Brain pericyte (primary cell): Measurements from ENCODE around the gene DIAPH1.

ENCODE experiments used
- DNase-seq: peaks from one replicate; pipeline ENCODE4 v3.0.0-alpha.2; 2012; ENCODE audit warnings: low read depth, low spot score

The DIAPH1 gene

DNA sequence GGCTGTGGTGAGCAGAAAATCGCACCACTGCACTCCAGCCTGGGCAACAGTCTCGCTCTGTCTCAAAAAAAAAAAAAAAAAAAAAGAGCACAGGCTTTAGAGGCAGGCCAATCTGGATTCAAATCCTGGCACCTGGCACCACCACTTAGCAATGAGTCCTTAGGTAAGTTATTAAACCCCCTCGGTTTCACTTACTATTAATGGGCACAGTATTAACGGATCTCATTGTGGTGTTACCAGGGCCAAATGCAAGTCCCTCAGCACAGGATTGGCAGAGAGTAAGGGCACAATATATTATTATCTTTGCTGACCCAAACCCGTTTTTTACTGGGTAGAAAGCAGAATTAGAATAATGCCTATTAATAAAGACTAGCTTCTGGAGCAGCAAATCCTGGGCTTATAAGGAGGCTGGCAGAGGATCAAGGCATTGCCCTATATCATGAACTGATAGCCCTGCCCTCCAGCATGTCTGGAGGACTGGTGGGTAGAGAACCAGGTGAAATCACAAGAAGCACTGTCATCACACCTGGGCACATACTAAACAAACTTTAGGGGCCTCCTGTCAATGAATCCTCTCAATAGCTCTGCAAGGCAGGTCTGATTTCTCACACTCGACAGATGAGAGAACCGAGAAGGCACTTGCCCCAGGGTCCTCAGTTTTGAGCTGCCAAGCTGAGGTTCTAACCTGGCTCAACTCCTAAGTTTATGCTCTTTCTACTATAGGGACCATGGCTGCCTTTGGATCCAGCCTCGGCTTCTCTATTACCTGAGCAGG, 112.2 kb downstream of the DIAPH1 start:
- no peak for DNase-seq

GRCh38 chr5:141504216-141504615, 114.6 kb downstream of the DIAPH1 start:
- no peak for DNase-seq

GRCh38 chr5:141503681-141504080, 115.1 kb downstream of the DIAPH1 start:
- no peak for DNase-seq

DNA sequence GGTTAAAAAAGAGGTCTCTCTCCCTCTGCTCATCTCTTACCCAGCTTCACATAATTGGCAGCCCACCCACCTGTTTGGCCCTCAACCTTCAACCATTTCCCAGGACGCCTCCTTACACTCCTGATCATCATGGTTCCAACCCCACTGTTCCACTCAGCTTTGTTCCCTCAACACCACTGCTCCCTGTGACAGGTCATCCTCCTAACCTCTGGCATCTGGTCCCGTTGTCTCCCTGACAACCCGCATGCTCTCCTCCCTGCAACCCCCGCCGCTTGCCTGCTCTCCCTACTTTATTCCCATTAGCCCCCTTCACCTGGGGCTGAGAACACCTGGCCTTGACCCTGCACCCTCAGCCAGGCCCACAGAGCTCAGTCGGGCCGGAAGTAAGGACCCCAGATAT, 117.0 kb downstream of the DIAPH1 start:
- DNase-seq, result no peak

GRCh38 chr5:141496038-141496437, 122.8 kb downstream of the DIAPH1 start:
- peak; percentile 74 for DNase-seq

GRCh38 chr5:141495453-141495811, 123.4 kb downstream of the DIAPH1 start:
- no peak for DNase-seq

GRCh38 chr5:141494761-141495452, 123.9 kb downstream of the DIAPH1 start:
- no peak for DNase-seq

- no peak for DNase-seq
These were observed 125.0 kb downstream of the DIAPH1 start for GRCh38 chr5:141493500-141494422.

- DNase-seq, result no peak
These were observed 126.5 kb downstream of the DIAPH1 start for GRCh38 chr5:141492168-141492885.

DNA sequence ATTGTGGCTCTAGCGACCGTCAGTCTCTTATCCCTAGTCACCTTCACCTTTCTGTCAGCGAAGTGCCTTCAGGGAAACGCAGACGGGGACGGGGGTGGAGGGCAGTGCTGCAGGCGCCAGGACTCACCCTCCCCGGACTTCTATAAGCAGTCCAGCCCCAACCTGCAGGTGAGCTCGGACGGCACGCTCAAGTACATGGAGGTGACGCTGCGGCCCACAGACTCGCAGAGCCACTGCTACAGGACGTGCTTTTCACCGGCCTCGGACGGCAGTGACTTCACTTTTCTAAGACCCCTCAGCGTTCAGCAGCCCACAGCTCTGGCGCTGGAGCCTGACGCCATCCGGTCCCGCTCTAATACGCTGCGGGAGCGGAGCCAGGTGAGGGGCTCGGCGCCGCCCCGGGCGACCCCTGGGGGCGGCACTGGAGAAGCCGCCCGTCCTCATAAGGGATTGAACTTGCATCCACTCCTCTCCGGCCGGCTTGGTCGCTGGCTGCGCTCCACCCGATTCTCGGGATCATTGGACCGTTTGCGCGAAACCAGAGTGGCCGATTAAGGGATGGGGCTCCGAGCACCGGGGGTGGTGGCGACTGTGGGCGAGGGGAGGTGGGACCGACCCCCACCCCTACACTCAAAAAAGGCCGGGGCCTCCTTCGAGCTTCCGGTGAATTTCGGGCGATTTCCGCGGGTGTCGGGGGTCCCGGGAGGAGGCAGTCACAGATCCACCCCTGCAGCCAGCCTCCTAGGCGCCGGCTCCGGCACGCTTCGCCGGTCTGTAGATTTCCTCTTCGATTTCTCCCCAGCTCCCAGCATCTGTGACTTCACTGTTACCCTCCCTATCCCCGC, 127.3 kb downstream of the DIAPH1 start:
- no peak for DNase-seq

DNA sequence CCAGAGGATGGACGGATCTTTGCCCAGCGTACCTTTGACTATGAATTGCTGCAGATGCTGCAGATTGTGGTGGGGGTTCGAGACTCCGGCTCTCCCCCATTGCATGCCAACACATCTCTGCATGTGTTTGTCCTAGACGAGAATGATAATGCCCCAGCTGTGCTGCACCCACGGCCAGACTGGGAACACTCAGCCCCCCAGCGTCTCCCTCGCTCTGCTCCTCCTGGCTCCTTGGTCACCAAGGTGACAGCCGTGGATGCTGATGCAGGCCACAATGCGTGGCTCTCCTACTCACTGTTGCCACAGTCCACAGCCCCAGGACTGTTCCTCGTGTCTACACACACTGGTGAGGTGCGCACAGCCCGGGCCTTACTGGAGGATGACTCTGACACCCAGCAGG, 128.0 kb downstream of the DIAPH1 start:
- no peak for DNase-seq

DNA sequence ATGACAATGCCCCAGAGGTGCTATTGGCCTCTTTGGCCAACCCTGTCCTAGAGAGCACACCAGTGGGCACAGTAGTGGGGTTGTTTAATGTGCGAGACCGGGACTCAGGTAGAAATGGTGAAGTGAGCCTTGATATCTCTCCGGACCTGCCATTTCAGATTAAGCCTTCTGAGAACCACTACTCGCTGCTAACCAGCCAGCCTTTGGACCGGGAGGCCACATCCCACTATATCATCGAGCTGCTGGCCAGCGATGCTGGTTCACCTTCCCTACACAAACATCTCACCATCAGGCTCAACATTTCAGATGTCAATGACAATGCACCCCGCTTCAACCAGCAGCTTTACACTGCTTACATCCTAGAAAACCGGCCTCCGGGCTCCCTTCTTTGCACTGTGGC, 128.5 kb downstream of the DIAPH1 start:
- no peak for DNase-seq

DNA sequence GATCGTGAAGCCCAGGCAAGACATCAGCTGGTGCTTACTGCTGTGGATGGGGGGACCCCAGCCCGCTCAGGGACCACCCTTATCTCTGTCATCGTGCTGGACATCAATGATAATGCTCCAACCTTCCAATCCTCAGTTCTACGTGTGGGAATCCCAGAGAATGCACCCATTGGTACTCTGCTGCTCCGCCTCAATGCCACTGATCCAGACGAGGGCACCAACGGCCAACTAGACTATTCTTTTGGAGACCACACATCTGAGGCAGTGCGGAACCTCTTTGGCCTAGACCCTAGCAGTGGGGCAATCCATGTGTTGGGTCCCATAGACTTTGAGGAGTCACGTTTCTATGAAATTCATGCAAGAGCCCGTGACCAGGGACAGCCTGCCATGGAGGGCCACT, 129.0 kb downstream of the DIAPH1 start:
- DNase-seq, result no peak

GRCh38 chr5:141488591-141489561, 129.9 kb downstream of the DIAPH1 start, which contains the start of gene PCDHGC5:
TSS of gene PCDHGC5 (plus strand) at chr5:141489081. CDS start at chr5:141489241, 160 bp downstream.
- no peak for DNase-seq

DNA sequence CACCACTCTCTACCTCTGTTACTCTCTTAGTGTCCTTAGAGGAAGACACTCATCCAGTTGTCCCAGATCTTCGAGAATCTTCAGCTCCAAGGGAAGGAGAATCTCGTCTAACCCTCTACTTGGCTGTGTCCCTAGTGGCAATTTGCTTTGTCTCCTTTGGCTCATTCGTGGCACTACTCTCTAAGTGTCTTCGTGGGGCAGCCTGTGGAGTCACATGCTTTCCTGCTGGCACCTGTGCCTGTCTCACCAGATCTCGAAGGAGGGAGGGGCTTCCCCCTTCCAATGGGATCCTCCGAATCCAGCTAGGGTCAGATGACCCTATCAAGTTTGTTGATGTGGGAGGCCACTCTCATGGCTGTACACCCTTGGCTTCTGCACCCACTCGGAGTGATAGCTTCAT, 131.7 kb downstream of the DIAPH1 start:
- no peak for DNase-seq

GRCh38 chr5:141486091-141486490, 132.7 kb downstream of the DIAPH1 start:
- DNase-seq, result no peak

GRCh38 chr5:141485321-141486055, 133.3 kb downstream of the DIAPH1 start:
- DNase-seq, result no peak

DNA sequence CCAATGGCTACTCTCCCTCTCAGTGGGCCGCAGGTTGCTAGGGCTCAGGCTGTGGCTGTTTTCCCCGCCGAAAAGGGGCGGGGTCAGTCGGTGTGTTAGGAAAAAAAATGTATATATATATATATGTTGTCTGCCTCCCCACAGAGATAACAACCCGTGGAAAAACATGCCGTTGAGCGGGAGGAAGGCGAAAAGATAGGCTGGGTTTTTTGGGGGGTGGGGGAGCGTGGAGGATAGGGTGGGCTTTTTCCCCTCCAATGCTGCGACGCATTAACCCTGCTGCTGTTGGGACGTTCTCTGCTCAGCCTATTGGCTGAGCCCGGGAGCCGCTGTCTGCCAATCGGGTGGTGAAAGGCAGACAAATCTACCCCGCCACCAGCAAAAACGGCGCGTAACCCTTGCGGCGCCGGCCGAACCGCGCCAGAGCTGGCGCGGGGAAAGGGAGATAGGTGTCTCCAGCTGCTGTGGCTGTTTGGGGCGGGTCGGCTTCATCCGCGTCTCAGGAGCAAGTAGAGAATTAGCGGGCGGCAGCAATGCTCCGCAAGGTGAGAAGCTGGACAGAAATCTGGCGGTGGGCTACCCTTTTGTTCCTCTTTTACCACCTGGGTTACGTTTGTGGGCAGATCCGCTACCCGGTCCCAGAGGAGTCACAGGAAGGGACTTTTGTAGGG, 134.0 kb downstream of the DIAPH1 start, which contains the start of gene PCDHGC4:
Gene PCDHGC4, plus strand, starts transcription at position 390 of the 671 bp plus-strand sequence. Its CDS starts 144 bp downstream, at position 534.
- no peak for DNase-seq
